ENCODE data around the gene SCTR.
A peak's percentile ranks its signal among the peaks of the same experiment; 100 is the strongest.

Gene SCTR

DNA sequence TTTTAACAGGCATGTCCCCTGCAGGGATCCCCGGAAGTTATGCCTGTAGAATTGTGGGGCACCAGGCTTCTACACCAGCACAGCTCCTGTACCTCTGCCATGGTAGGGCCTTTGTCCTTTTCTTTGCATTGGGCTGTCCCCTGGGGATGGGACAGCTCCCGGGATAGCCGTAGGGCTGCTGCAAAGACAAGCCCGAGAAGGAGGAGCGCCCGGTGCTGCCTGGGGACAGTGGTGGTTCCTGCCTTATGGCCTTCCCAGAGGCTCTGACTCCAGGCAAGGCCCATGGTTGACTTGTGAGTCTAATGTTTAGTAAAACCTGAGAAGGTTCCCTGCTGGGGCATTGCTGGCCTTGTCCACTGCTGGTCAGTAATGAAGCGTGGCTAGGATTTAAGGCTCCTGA, 61.7 kb downstream of the SCTR start:
- H3K27ac Mint-ChIP-seq = no peak overlapping the region
- TF ChIP-seq, protein P1, sequence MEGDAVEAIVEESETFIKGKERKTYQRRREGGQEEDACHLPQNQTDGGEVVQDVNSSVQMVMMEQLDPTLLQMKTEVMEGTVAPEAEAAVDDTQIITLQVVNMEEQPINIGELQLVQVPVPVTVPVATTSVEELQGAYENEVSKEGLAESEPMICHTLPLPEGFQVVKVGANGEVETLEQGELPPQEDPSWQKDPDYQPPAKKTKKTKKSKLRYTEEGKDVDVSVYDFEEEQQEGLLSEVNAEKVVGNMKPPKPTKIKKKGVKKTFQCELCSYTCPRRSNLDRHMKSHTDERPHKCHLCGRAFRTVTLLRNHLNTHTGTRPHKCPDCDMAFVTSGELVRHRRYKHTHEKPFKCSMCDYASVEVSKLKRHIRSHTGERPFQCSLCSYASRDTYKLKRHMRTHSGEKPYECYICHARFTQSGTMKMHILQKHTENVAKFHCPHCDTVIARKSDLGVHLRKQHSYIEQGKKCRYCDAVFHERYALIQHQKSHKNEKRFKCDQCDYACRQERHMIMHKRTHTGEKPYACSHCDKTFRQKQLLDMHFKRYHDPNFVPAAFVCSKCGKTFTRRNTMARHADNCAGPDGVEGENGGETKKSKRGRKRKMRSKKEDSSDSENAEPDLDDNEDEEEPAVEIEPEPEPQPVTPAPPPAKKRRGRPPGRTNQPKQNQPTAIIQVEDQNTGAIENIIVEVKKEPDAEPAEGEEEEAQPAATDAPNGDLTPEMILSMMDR (IDR thresholded peaks at IDR 0.05) = no peak
- H3K27me3 Mint-ChIP-seq (ENCODE audit: low read depth, poor library complexity) = peaks cover 10% of the 10 kb centered on the region
- H3K9me3 Mint-ChIP-seq = no peaks in the 10 kb centered on the region
- peaks cover 4% of the 10 kb centered on the region for H3K4me1 Mint-ChIP-seq
- no peak for DNase-seq
- H3K36me3 Mint-ChIP-seq (ENCODE audit: low read depth) = no peaks in the 10 kb centered on the region
- H3K4me3 Mint-ChIP-seq = no peak overlapping the region

DNA sequence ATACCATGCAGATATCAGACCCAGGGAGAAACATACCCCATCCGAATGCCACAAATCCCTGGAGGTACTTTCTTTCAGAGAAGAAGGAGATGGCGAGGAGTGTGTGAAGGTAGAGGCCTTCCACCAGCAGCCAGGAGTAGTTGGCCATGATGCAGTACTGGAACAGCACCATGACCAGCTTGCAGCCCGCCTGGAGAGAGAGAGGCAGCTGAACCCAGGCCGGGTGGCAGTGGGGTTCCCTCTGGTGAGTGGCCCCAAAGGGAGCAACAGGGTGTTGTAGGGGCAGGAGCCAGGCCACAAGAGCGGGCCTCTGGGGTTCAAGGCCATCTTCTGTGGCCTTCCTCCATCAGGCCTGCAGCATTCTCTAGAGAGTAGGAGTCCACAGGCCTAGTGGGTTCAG, 62.5 kb downstream of the SCTR start:
- Mint-ChIP-seq H3K36me3 (ENCODE audit: low read depth) (no peaks in the 10 kb centered on the region), H3K27me3 (ENCODE audit: low read depth, poor library complexity) (peaks cover 10% of the 10 kb centered on the region), H3K4me1 (peaks cover 4% of the 10 kb centered on the region), H3K4me3 (no peak overlapping the region), H3K9me3 (no peaks in the 10 kb centered on the region), H3K27ac (no peak overlapping the region)
- no peak for DNase-seq
- TF ChIP-seq, protein P1 (IDR thresholded peaks at IDR 0.05) = no peak

DNA sequence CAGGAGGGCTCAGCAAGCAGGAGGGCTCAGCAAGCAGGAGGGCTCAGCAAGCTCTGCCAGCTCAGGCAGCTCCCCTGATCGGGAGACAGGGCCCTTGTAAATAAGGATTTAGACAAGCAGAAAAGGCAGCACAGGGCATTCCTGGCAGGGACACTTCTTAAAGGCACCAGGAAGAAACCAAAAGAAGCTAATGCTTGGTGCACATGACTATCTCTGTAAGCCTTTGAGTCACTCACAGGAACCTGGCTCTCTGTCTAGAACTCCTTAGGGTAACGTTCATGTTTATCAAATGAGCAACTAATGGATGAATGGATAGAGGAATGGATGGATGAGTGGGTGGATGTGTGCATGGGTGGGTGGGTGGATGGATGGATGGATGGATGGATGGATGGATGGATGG, 64.2 kb downstream of the SCTR start:
- Mint-ChIP-seq H3K9me3 (peaks cover 7% of the 10 kb centered on the region), H3K4me1 (peaks cover 2% of the 10 kb centered on the region), H3K27ac (peak overlapping the region; percentile 36), H3K36me3 (ENCODE audit: low read depth) (peaks cover 4% of the 10 kb centered on the region), H3K27me3 (ENCODE audit: low read depth, poor library complexity) (peaks cover 12% of the 10 kb centered on the region), H3K4me3 (no peak overlapping the region)
- TF ChIP-seq, protein P1 (IDR thresholded peaks at IDR 0.05) = no peak
- DNase-seq = no peak

DNA sequence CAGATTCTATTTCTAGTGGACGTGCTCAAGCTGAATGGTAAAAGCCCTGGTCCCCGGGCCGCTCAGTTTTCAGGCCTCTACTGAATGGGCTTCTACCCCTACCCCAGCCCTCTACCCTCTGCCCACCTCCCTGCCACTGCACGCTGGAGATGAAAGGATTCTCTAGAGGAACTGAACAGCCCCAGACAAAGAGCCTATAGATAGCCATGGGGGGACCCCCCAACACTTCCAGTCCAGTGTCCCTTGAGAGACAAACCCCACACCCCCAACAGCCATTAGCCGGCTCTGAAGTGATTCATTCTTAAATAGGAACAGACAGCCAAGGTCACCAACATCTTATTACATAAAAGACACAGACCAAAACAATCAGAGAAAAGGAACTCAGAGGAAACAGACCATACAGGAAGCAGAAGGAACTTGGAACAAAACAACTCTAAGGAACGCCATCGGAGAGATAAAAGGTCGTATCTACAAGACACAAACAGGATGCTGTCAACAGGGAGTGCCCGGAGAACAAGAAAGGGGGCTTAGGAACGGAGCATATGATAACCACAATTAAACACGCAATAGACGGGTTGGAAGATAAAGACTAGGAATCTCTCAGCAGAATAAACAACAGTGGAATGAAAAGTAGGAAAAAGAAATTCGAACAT, 69.1 kb downstream of the SCTR start:
- H3K36me3 Mint-ChIP-seq (ENCODE audit: low read depth) = peaks cover 4% of the 10 kb centered on the region
- H3K4me3 Mint-ChIP-seq = no peak overlapping the region
- peaks cover 6% of the 10 kb centered on the region for H3K4me1 Mint-ChIP-seq
- DNase-seq = no peak
- peaks cover 13% of the 10 kb centered on the region for H3K27me3 Mint-ChIP-seq (ENCODE audit: low read depth, poor library complexity)
- TF ChIP-seq, protein P1 (IDR thresholded peaks at IDR 0.05) = no peak
- H3K27ac Mint-ChIP-seq = no peak overlapping the region
- H3K9me3 Mint-ChIP-seq = peaks cover 7% of the 10 kb centered on the region

DNA sequence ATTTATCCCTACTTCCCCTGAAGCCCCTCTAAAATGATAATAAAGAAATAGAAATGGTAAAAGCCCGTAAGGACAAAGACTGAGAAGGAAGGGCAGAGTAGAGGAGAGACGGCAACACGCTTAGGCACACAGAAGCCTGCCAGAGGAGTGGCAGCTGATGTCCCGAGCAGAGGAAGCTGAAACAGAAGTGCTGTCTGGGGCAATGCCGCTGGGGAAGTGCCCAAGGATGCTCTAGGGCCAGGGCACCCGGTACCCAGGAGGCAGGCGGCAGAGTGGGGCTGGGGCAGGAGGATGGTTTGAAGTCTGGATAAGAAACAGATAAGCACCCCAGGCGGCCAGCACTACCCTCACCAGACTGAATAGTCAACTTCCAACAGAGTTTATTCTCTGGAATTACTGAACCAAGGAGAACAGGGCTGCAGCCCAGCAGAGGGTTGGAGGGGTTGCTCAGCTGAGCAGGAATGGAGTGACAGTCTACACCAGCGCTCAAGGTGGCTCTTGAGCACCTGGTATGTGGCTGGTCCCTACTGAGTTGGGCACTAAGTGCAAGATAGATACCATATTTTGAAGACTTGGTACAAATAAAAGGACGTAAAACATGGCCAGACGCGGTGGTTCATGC, 70.2 kb downstream of the SCTR start:
- Mint-ChIP-seq H3K4me3 (no peak overlapping the region), H3K4me1 (peaks cover 12% of the 10 kb centered on the region), H3K9me3 (peaks cover 7% of the 10 kb centered on the region), H3K36me3 (ENCODE audit: low read depth) (peaks cover 4% of the 10 kb centered on the region), H3K27ac (no peak overlapping the region), H3K27me3 (ENCODE audit: low read depth, poor library complexity) (peaks cover 13% of the 10 kb centered on the region)
- DNase-seq = no peak
- TF ChIP-seq, protein P1 (IDR thresholded peaks at IDR 0.05) = no peak
